Endothelial cell of umbilical vein (primary cell): ENCODE data around the gene CD151. TPM values are rescaled to one million over a fixed set of nuclear protein-coding genes. Genes with fewer than 3 reads are reported as not detected.
A peak's percentile ranks its signal among the peaks of the same experiment; 100 is the strongest.

Experiments
- BruUV-seq: library from RNA; stranded (reverse); fragments of 400-500 nt; replicated peaks from 2 replicates; lab custom pipeline; 2021; lab: Mats Ljungman, UMichigan
- CTCF ChIA-PET: fragments of 300-600, 350-600 bp; sonication (Branson Sonifier 250); formaldehyde crosslinking; loops from one replicate; lab custom pipeline; 2021; ENCODE audit warnings: antibody characterized with exemption, inconsistent platforms; lab: Charles Lee
- POLR2A ChIA-PET: fragments of 300-600, 350-600 bp; sonication (Branson Sonifier 250); formaldehyde crosslinking; loops from one replicate; lab custom pipeline; 2021; ENCODE audit warnings: antibody characterized with exemption, inconsistent platforms; lab: Charles Lee
- DNase-seq: peaks from one replicate; pipeline ENCODE4 v3.0.0-alpha.2; 2011; ENCODE audit warnings: low read depth, low spot score
- FAIRE-seq: peaks from 2 replicates; lab custom pipeline; 2011; peaks lifted over from hg19 to GRCh38; lab: Jason Lieb, UNC
- H2AFZ ChIP-seq: 2 replicates; pipeline ENCODE4 v1.6.0; 2012; ENCODE audit warnings: low read depth, low read length, control low read depth, inconsistent platforms
- H3K27ac ChIP-seq: 2 replicates; pipeline ENCODE4 v1.5.1; 2011; ENCODE audit warnings: low read depth, mild to moderate bottlenecking, control low read depth, low read length, moderate library complexity; ENCODE audit not compliant: insufficient read depth
- H3K27me3 ChIP-seq, 2 experiments: 2 replicates each; pipeline versions ENCODE4 v1.6.0 to v1.6.1; 2011; ENCODE audit warnings: low read length in 2 of 2, mixed read lengths in 1 of 2; ENCODE audit not compliant: control insufficient read depth in 2 of 2, insufficient read depth in 2 of 2
- H3K36me3 ChIP-seq, 2 experiments: 2 replicates in 1 of 2; 3 replicates in 1 of 2; pipeline ENCODE4 v1.5.1; 2011; ENCODE audit warnings: low read length in 2 of 2, mild to moderate bottlenecking in 1 of 2, moderate library complexity in 1 of 2; ENCODE audit not compliant: control insufficient read depth in 2 of 2, insufficient read depth in 2 of 2; ENCODE audit errors: extremely low read depth in 1 of 2
- H3K4me1 ChIP-seq: 3 replicates; pipeline ENCODE4 v1.5.1; 2011; ENCODE audit warnings: mild to moderate bottlenecking, low read length; ENCODE audit not compliant: control insufficient read depth, insufficient read depth; ENCODE audit errors: extremely low read depth
- H3K4me2 ChIP-seq: 2 replicates; pipeline ENCODE4 v1.6.1; 2011; ENCODE audit warnings: low read length, control low read depth, mixed read lengths; ENCODE audit not compliant: insufficient read depth
- H3K4me3 ChIP-seq, 3 experiments: fragments of 200-600 bp in 1 of 3; sonication (generic), shearing (Covaris generic) in 1 of 3; replicated peaks in 1 of 3; 2 replicates each; pipeline ENCODE4 v1.5.1; 2011 to 2016; ENCODE audit warnings: control low read depth in 3 of 3, low read length in 3 of 3, mild to moderate bottlenecking in 2 of 3, inconsistent platforms in 1 of 3, low read depth in 1 of 3, moderate library complexity in 1 of 3; ENCODE audit not compliant: insufficient read depth in 1 of 3
- H3K79me2 ChIP-seq: 2 replicates; pipeline ENCODE4 v1.6.0; 2012; ENCODE audit warnings: low read length, inconsistent platforms; ENCODE audit not compliant: control insufficient read depth, insufficient read depth
- H3K9ac ChIP-seq: replicated peaks from 2 replicates; pipeline ENCODE3; 2011; ENCODE audit warnings: low read length, control low read depth; ENCODE audit not compliant: insufficient read depth; ENCODE audit errors: extremely low read depth
- H3K9me1 ChIP-seq: replicated peaks from 3 replicates; pipeline ENCODE4 v1.6.0; 2011; ENCODE audit warnings: mild to moderate bottlenecking, low read length; ENCODE audit not compliant: control insufficient read depth, insufficient read depth; ENCODE audit errors: extremely low read depth
- H3K9me3 ChIP-seq: replicated peaks from 2 replicates; pipeline ENCODE4 v1.5.1; 2012; ENCODE audit warnings: low read length, inconsistent platforms; ENCODE audit not compliant: control insufficient read depth, insufficient read depth
- H4K20me1 ChIP-seq: replicated peaks from 2 replicates; pipeline ENCODE3; 2011; ENCODE audit warnings: mild to moderate bottlenecking, low read length; ENCODE audit not compliant: control insufficient read depth, insufficient read depth; ENCODE audit errors: extremely low read depth
- EZH2 ChIP-seq: IDR thresholded peaks from 2 replicates; pipeline ENCODE4 v1.6.1; 2012; ENCODE audit warnings: borderline replicate concordance, low read depth, mild to moderate bottlenecking, moderate library complexity, low read length, inconsistent platforms; ENCODE audit not compliant: severe bottlenecking
- FOS ChIP-seq: IDR thresholded peaks from 2 replicates; pipeline ENCODE4 v1.6.1; 2011; ENCODE audit warnings: mild to moderate bottlenecking, low read length, moderate library complexity, borderline replicate concordance; ENCODE audit not compliant: insufficient read depth
- GATA2 ChIP-seq: IDR thresholded peaks from 2 replicates; pipeline ENCODE4 v1.7.0; 2011; ENCODE audit warnings: low read depth, mild to moderate bottlenecking, moderate library complexity, mixed read lengths, low read length; ENCODE audit not compliant: insufficient read length, insufficient read depth
- JUN ChIP-seq: IDR thresholded peaks from 2 replicates; pipeline ENCODE4 v1.6.1; 2011; ENCODE audit warnings: borderline replicate concordance, low read depth; ENCODE audit not compliant: insufficient read length, insufficient read depth
- MYC ChIP-seq: IDR thresholded peaks from one replicate; pipeline ENCODE4 v1.6.1; 2011; ENCODE audit warnings: mild to moderate bottlenecking, low read depth, low read length
- POLR2A ChIP-seq: IDR thresholded peaks from 2 replicates; pipeline ENCODE4 v1.6.1; 2012; ENCODE audit warnings: low read depth, mild to moderate bottlenecking, control low read depth, low read length
- POLR2AphosphoS5 ChIP-seq: IDR thresholded peaks from 2 replicates; pipeline ENCODE4 v1.6.1; 2012; ENCODE audit warnings: low read depth, mild to moderate bottlenecking, control low read depth, low read length, moderate library complexity; ENCODE audit not compliant: insufficient read depth
- dilution Hi-C: fragments of 300-500 bp; cut with MboI; formaldehyde crosslinking; loops from one replicate; pipeline ENCODE4 v1.15.0; 2019; ENCODE audit warnings: low sequenced_read_pairs; ENCODE audit not compliant: extremely low pct_ligation_motif_present
- intact Hi-C: fragments of 100-400 bp; cut with micrococcal nuclease; formaldehyde crosslinking; loops from one replicate; pipeline ENCODE4 v1.10.0; 2022
- polyA plus RNA-seq, 4 experiments: library from polyadenylated mRNA; depleted of rRNA in 3 of 4; stranded (reverse) in 3 of 4; unstranded in 1 of 4; fragments of >200 nt; gene quantifications; 2 replicates each; pipeline versions ENCODE4 v1.2.1 to v1.2.3, GENCODE V29; 2011 to 2012; ENCODE audit warnings: missing spikeins in 1 of 4
- total RNA-seq: library from RNA; stranded (reverse); gene quantifications from 2 replicates; pipeline ENCODE4 v1.2.3, GENCODE V29; 2021
- TF ChIP-seq, protein P1 (sequence below): IDR thresholded peaks from 2 replicates; pipeline ENCODE4 v1.6.1; 2011; ENCODE audit not compliant: insufficient read depth, insufficient read length
- TF ChIP-seq, protein P2 (sequence below), 2 donors: IDR thresholded peaks; 1 replicate in 1 of 2; 2 replicates in 1 of 2; pipeline ENCODE4 v1.5.1; 2011; ENCODE audit warnings: low read length in 2 of 2, mild to moderate bottlenecking in 2 of 2, moderate library complexity in 2 of 2, control low read depth in 1 of 2, inconsistent platforms in 1 of 2, low read depth in 1 of 2; ENCODE audit not compliant: insufficient read depth in 1 of 2; ENCODE audit errors: extremely low read depth in 1 of 2

Gene CD151
- total and polyA plus RNA-seq, 2 donors (not counting 3 experiments of a cell fraction or from before 2014, with no cell fraction given): 515 to 1,090 TPM

DNA sequence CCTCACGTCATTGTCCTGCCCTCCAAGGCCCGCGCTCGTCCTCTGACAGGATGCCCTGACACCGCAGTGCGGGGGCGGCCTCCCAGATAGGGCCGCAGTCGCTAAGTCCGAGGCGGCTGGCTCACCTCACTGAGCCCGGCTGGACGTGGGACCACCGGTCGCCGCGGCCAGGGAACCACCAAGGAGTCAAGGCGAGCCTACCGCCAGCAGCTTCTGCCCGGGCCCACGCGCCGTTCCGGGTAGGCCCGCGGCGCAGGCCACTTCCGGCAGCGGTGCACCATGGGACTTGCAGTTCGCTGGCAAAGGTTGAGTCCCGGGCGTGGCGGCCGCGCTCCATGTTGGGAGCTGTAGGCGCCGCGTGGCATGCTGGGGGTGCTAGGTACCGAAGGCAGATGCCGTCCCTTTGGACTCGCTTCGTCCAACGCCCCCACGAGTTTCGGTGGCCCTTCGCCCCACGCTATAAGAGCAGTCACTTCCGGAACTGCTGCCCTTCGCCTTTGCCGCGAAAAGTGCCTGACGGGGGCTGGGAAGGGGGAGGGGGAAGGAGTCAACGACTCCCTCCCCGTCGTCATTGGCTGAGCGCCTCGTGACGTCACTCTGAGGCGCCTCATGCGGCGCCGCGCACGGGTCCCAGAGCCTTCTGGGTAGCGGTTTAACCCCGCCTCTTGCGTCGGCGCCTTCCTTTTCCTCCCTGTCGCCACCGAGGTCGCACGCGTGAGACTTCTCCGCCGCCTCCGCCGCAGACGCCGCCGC, 23.3 kb upstream of the CD151 start, which contains the start of gene RPLP2:
Gene RPLP2, plus strand, starts transcription at position 681 of the 753 bp plus-strand sequence. CDS start 268 bp downstream, outside the sequence.
- DNase-seq: peak; percentile 96
- Histone ChIP-seq H3K27ac (peak within 1 kb of the TSS; percentile 97), H3K9me3 (no peaks in the 10 kb centered on the region), H3K36me3 (peaks cover 5 to 25% of the 10 kb centered on the region in 2 experiments), H3K4me2 (peak within 1 kb of the TSS; percentile 96), H3K9me1 (no peaks in the 10 kb centered on the region), H4K20me1 (no peaks in the 10 kb centered on the region), H3K79me2 (peaks cover 41% of the 10 kb centered on the region), H3K27me3 (no peaks in the 10 kb centered on the region), H3K4me3 (peak within 1 kb of the TSS; percentile 77 to 90 (median 80)), H2AFZ (peak within 1 kb of the TSS; percentile 77), H3K9ac (peak within 1 kb of the TSS; percentile 97), H3K4me1 (peaks cover 26% of the 10 kb centered on the region)
- peak; percentile 98 for FAIRE-seq
- POLR2A ChIA-PET: interaction anchor here (0.9 to 1.8 kb wide), 4 partner anchors 10 to 34 kb away, joined by 3 to 23 read pairs (median 6); partner anchors contain the start of genes PNPLA2 and TSPAN4
- dilution Hi-C loops (no loop called here), intact Hi-C loops (loop anchor here (1.0 kb wide), 3 partner anchors 10 to 35 kb away; no protein-coding TSS in a partner anchor)
- TF ChIP-seq, protein P1, sequence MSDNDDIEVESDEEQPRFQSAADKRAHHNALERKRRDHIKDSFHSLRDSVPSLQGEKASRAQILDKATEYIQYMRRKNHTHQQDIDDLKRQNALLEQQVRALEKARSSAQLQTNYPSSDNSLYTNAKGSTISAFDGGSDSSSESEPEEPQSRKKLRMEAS: peak; percentile 30
- TF ChIP-seq EZH2 (no peak), POLR2A (peak; percentile 92), POLR2AphosphoS5 (peak; percentile 96), MYC (peak; percentile 66), FOS (no peak), GATA2 (no peak), JUN (peak; percentile 65)
- TF ChIP-seq, protein P2, sequence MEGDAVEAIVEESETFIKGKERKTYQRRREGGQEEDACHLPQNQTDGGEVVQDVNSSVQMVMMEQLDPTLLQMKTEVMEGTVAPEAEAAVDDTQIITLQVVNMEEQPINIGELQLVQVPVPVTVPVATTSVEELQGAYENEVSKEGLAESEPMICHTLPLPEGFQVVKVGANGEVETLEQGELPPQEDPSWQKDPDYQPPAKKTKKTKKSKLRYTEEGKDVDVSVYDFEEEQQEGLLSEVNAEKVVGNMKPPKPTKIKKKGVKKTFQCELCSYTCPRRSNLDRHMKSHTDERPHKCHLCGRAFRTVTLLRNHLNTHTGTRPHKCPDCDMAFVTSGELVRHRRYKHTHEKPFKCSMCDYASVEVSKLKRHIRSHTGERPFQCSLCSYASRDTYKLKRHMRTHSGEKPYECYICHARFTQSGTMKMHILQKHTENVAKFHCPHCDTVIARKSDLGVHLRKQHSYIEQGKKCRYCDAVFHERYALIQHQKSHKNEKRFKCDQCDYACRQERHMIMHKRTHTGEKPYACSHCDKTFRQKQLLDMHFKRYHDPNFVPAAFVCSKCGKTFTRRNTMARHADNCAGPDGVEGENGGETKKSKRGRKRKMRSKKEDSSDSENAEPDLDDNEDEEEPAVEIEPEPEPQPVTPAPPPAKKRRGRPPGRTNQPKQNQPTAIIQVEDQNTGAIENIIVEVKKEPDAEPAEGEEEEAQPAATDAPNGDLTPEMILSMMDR (IDR thresholded peaks at IDR 0.05; ENCODE audit: extremely low read depth in 1 of 2, insufficient read depth in 1 of 2, low read depth in 1 of 2, low read length in 2 of 2): no peak
- CTCF ChIA-PET: interaction anchor here (1.0 to 1.2 kb wide), 3 partner anchors 10 to 26 kb away, joined by 3 to 6 read pairs (median 4); partner anchors contain the start of genes PNPLA2 and SLC25A22
- no TSS peak for BruUV-seq
